HepG2 (cell line): ENCODE results near the gene CACNA1G. TPM values are rescaled to one million over a fixed set of nuclear protein-coding genes. Genes with fewer than 3 reads are reported as not detected.

Source experiments
- ATAC-seq: fragments of 200-7000 bp; cut with Tn5 transposase; 3 replicates; pipeline ENCODE4 v1.9.1; 2020; ENCODE audit warnings: mild to moderate bottlenecking, moderate library complexity
- BruUV-seq: library from RNA; stranded (reverse); fragments of 400-500 nt; replicated peaks from 2 replicates; lab custom pipeline; 2021; lab: Mats Ljungman, UMichigan
- CTCF ChIA-PET: fragments of 300-600 bp; formaldehyde crosslinking; extraction: SDS; loops from one replicate; lab custom pipeline; 2021; ENCODE audit warnings: low total read pairs, inconsistent platforms, low intra/inter-chr PET ratio; lab: Yijun Ruan, JAX
- POLR2A ChIA-PET: fragments of 350-600 bp; sonication (Branson Sonifier 250); formaldehyde crosslinking; loops from one replicate; lab custom pipeline; 2020; ENCODE audit warnings: antibody characterized with exemption, inconsistent platforms; lab: Yijun Ruan, JAX
- DNase-seq: peaks from one replicate; pipeline ENCODE4 v3.0.0-alpha.2; 2015; ENCODE audit warnings: low spot score
- FAIRE-seq: peaks from 3 replicates; lab custom pipeline; 2011; peaks lifted over from hg19 to GRCh38; lab: Jason Lieb, UNC
- H2AFZ ChIP-seq: one replicate; pipeline ENCODE4 v1.6.1; 2011; ENCODE audit warnings: low read length, inconsistent platforms
- H3K27ac ChIP-seq: fragments of 300-600 bp; 3 replicates; pipeline ENCODE4 v1.8.0; 2011; ENCODE audit warnings: mixed run types, mild to moderate bottlenecking, mixed read lengths, low read length, inconsistent platforms; ENCODE audit not compliant: insufficient read depth; ENCODE audit errors: extremely low read length
- H3K27me3 ChIP-seq, 2 experiments: fragments of 200-600 bp in 1 of 2; 2 replicates in 1 of 2; 3 replicates in 1 of 2; pipeline versions ENCODE4 v1.6.0 to v1.8.0; 2011; ENCODE audit warnings: low read length in 2 of 2, mild to moderate bottlenecking in 2 of 2, moderate library complexity in 2 of 2, inconsistent platforms in 1 of 2; ENCODE audit not compliant: insufficient read depth in 2 of 2, control insufficient read depth in 1 of 2
- H3K36me3 ChIP-seq, 2 experiments: fragments of 200-600 bp in 1 of 2; replicated peaks in 1 of 2; 2 replicates in 1 of 2; 3 replicates in 1 of 2; pipeline versions ENCODE4 v1.5.1 to v1.8.0; 2011; ENCODE audit warnings: low read length in 2 of 2, inconsistent platforms in 1 of 2; ENCODE audit not compliant: insufficient read depth in 2 of 2, control insufficient read depth in 1 of 2
- H3K4me1 ChIP-seq: 2 replicates; pipeline ENCODE4 v1.5.1; 2012; ENCODE audit warnings: low read length, inconsistent platforms; ENCODE audit not compliant: insufficient read depth
- H3K4me2 ChIP-seq: 2 replicates; pipeline ENCODE4 v1.6.0; 2011; ENCODE audit warnings: low read depth, low read length, inconsistent platforms
- H3K4me3 ChIP-seq, 3 experiments: fragments of 200-600 bp in 1 of 3; sonication (generic), shearing (Covaris generic) in 1 of 3; replicated peaks in 1 of 3; 2 replicates each; pipeline ENCODE4 v1.5.1; 2011 to 2016; ENCODE audit warnings: low read length in 3 of 3, inconsistent platforms in 2 of 3, low read depth in 2 of 3, mild to moderate bottlenecking in 2 of 3, control low read depth in 1 of 3, mixed read lengths in 1 of 3; ENCODE audit not compliant: insufficient read depth in 1 of 3
- H3K79me2 ChIP-seq: one replicate; pipeline ENCODE4 v1.6.1; 2011; ENCODE audit warnings: low read length, inconsistent platforms; ENCODE audit not compliant: insufficient read depth
- H3K9ac ChIP-seq: 2 replicates; pipeline ENCODE4 v1.6.0; 2011; ENCODE audit warnings: mild to moderate bottlenecking, low read depth, low read length, inconsistent platforms; ENCODE audit not compliant: insufficient read depth
- H3K9me3 ChIP-seq: 2 replicates; pipeline ENCODE4 v1.5.1; 2012; ENCODE audit warnings: mild to moderate bottlenecking, low read length
- H4K20me1 ChIP-seq: 2 replicates; pipeline ENCODE4 v1.6.0; 2011; ENCODE audit warnings: inconsistent platforms, mild to moderate bottlenecking, low read length, moderate library complexity; ENCODE audit not compliant: insufficient read depth
- FOXO1 ChIP-seq: sonication (generic); formaldehyde crosslinking; IDR thresholded peaks from 2 replicates; pipeline ENCODE4 v1.4.0; 2020; ENCODE audit warnings: missing genetic modification reagents
- SP4 ChIP-seq: sonication (generic); formaldehyde crosslinking; IDR thresholded peaks from 2 replicates; pipeline ENCODE4 v1.8.1; 2023; ENCODE audit warnings: mild to moderate bottlenecking, missing genetic modification reagents
- STAT5B ChIP-seq: sonication (generic); formaldehyde crosslinking; IDR thresholded peaks from 2 replicates; pipeline ENCODE4 v1.4.0; 2020; ENCODE audit warnings: missing genetic modification reagents
- TBX3 ChIP-seq: fragments of 450-650 bp; IDR thresholded peaks from 2 replicates; pipeline ENCODE4 v1.6.1; 2017; ENCODE audit warnings: antibody characterized with exemption, mild to moderate bottlenecking, inconsistent platforms, borderline replicate concordance
- ZNF749 ChIP-seq: sonication (generic); formaldehyde crosslinking; IDR thresholded peaks from 2 replicates; pipeline ENCODE4 v1.8.0; 2022; ENCODE audit warnings: mild to moderate bottlenecking, missing genetic modification reagents, moderate library complexity, borderline replicate concordance
- ZNF761 ChIP-seq: sonication (generic); formaldehyde crosslinking; conservative IDR thresholded peaks from 2 replicates; pipeline ENCODE4 v1.4.0; 2020; ENCODE audit warnings: mild to moderate bottlenecking, missing genetic modification reagents
- ZNF773 ChIP-seq: sonication (generic); formaldehyde crosslinking; IDR thresholded peaks from 2 replicates; pipeline ENCODE4 v1.4.0; 2020; ENCODE audit warnings: missing genetic modification reagents, borderline replicate concordance
- WGBS: methylation state at CpG from one replicate; pipeline ENCODE4 v1.1.6; 2017; ENCODE audit warnings: low lambda C conversion rate; 5-methylcytosine and 5-hydroxymethylcytosine counted together
- in situ Hi-C: cut with HindIII; loops from 2 replicates; pipeline ENCODE4 v1.10.0; 2017; ENCODE audit warnings: low pct_unique_long_range_greater_than_20kb; ENCODE audit not compliant: extremely low pct_ligation_motif_present
- intact Hi-C: fragments of 100-400 bp; cut with micrococcal nuclease; formaldehyde crosslinking; loops from one replicate; pipeline ENCODE4 v1.10.0; 2022; ENCODE audit not compliant: unreplicated experiment
- polyA plus RNA-seq, 8 experiments: library from polyadenylated mRNA; depleted of rRNA in 3 of 8; stranded (reverse) in 7 of 8; unstranded in 1 of 8; fragments of >200 nt; fragmentation: Illumina TruSeq in 4 of 8; extraction: Trizol in 4 of 8; gene quantifications; 2 replicates each; pipeline versions ENCODE4 v1.2.1 to v1.2.3, GENCODE V29; 2011 to 2016; ENCODE audit warnings: low read depth in 4 of 8, missing spikeins in 1 of 8, mixed read lengths in 1 of 8; ENCODE audit not compliant: insufficient read depth in 1 of 8
- total RNA-seq, 5 experiments: library from RNA; depleted of rRNA; stranded (reverse); fragments of >200 nt; fragmentation: Illumina TruSeq; extraction: Trizol; gene quantifications; 2 replicates each; pipeline ENCODE4 v1.2.3, GENCODE V29; 2016; ENCODE audit warnings: low read depth in 1 of 5
- TF ChIP-seq, protein P1 (sequence below): sonication (generic); formaldehyde crosslinking; conservative IDR thresholded peaks from 2 replicates; pipeline ENCODE4 v1.4.0; 2020; ENCODE audit warnings: missing genetic modification reagents
- TF ChIP-seq, protein P2 (sequence below): sonication (generic); formaldehyde crosslinking; IDR thresholded peaks from 2 replicates; pipeline ENCODE4 v1.4.0; 2020; ENCODE audit warnings: missing genetic modification reagents, borderline replicate concordance
- TF ChIP-seq, protein P3 (sequence below): sonication (generic); formaldehyde crosslinking; conservative IDR thresholded peaks from 2 replicates; pipeline ENCODE4 v1.4.0; 2020; ENCODE audit warnings: missing genetic modification reagents
- TF ChIP-seq, protein P4 (sequence below): sonication (generic); formaldehyde crosslinking; IDR thresholded peaks from 2 replicates; pipeline ENCODE4 v1.5.1; 2020; ENCODE audit warnings: mild to moderate bottlenecking, moderate library complexity, missing genetic modification reagents

Gene CACNA1G
- total and polyA plus RNA-seq, 2 of the 13 experiments (the other 11 are each of a cell fraction or from before 2014, with no cell fraction given): 0.02 TPM; not detected in 1

DNA sequence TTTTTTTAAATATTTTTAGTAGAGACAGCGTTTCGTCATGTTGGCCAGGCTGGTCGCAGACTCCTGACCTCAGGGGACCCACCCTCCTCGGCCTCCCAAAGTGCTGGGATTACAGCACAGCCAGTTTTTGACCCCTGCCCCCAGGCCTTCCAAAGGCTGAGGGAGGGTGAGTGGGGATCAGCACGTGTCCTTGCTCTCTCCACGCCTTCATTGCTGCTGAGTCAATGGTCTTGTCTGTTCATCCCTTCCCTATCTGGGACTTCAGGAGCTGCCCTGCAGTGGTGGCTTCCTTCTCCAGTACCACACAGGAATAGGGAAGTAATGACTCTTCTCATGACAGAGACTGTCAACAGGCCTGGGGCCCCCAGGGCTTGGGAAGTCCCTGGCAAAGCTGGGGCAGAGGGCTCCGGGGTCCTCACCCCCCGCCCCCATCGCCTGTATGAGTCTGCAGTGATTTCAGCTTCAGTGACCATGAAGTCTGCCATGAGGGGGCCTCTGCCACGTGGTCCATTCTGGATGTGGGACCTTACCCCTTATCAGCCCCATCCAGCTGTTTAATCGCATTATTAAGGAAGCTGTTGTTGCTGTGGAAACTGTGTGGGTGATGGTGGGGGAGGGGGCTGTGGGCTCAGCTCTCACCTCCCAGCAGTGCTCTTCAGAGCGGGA is 80.3 kb downstream of the CACNA1G start (continued):
- TF ChIP-seq, protein P1, sequence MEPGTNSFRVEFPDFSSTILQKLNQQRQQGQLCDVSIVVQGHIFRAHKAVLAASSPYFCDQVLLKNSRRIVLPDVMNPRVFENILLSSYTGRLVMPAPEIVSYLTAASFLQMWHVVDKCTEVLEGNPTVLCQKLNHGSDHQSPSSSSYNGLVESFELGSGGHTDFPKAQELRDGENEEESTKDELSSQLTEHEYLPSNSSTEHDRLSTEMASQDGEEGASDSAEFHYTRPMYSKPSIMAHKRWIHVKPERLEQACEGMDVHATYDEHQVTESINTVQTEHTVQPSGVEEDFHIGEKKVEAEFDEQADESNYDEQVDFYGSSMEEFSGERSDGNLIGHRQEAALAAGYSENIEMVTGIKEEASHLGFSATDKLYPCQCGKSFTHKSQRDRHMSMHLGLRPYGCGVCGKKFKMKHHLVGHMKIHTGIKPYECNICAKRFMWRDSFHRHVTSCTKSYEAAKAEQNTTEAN (CRISPR knock-in tag): no peak

DNA sequence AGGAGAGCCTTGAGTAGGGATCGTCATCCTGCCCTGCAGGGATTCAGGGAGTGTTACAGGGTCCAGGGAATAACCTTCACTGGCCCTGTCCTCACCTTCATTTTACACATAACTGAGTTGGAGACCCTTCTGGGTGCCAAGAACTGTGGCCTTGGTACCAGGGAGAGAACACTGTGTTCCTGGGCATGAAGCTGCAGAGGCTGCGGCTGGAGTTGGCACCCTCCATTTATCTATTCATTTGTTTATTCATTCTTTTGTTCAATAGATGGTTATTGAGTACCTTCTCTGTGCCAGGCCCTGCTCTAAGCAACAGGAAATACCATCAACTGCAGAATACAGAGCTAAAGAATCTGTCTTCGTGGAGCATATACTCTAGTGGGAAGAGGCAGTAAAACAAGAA is 80.8 kb downstream of the CACNA1G start:
- ATAC-seq (no peak), FAIRE-seq (no peak), DNase-seq (no peak)
- Histone ChIP-seq H3K4me2 (no peak overlapping the region), H3K9me3 (no peaks in the 10 kb centered on the region), H3K36me3 (0 out of 5 replicates have a peak, but pooled peaks cover 0 to 4% of the 10 kb centered on the region in 2 experiments), H3K27ac (peak overlapping the region; percentile 41), H3K4me3 (no peak overlapping the region), H3K4me1 (peaks cover 99% of the 10 kb centered on the region), H4K20me1 (no peaks in the 10 kb centered on the region), H2AFZ (no peak overlapping the region), H3K27me3 (no peaks in the 10 kb centered on the region), H3K79me2 (peaks cover 6% of the 10 kb centered on the region), H3K9ac (no peak overlapping the region)
- POLR2A ChIA-PET: interaction anchor here (1.0 to 19.8 kb wide), 5 partner anchors 11 to 78 kb away, joined by 3 to 839 read pairs (median 58); partner anchors contain the start of gene LUC7L3
- TF ChIP-seq, protein P2, sequence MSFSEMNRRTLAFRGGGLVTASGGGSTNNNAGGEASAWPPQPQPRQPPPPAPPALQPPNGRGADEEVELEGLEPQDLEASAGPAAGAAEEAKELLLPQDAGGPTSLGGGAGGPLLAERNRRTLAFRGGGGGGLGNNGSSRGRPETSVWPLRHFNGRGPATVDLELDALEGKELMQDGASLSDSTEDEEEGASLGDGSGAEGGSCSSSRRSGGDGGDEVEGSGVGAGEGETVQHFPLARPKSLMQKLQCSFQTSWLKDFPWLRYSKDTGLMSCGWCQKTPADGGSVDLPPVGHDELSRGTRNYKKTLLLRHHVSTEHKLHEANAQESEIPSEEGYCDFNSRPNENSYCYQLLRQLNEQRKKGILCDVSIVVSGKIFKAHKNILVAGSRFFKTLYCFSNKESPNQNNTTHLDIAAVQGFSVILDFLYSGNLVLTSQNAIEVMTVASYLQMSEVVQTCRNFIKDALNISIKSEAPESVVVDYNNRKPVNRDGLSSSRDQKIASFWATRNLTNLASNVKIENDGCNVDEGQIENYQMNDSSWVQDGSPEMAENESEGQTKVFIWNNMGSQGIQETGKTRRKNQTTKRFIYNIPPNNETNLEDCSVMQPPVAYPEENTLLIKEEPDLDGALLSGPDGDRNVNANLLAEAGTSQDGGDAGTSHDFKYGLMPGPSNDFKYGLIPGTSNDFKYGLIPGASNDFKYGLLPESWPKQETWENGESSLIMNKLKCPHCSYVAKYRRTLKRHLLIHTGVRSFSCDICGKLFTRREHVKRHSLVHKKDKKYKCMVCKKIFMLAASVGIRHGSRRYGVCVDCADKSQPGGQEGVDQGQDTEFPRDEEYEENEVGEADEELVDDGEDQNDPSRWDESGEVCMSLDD: no peak
- TF ChIP-seq SP4 (CRISPR knock-in tag) (0 out of 2 replicates have a peak, but pooled peaks have one; percentile 14), ZNF749 (CRISPR knock-in tag) (no peak), FOXO1 (CRISPR knock-in tag) (no peak), ZNF761 (CRISPR knock-in tag) (no peak), STAT5B (CRISPR knock-in tag) (no peak), TBX3 (no peak), ZNF773 (CRISPR knock-in tag) (no peak)
- TF ChIP-seq, protein P3, sequence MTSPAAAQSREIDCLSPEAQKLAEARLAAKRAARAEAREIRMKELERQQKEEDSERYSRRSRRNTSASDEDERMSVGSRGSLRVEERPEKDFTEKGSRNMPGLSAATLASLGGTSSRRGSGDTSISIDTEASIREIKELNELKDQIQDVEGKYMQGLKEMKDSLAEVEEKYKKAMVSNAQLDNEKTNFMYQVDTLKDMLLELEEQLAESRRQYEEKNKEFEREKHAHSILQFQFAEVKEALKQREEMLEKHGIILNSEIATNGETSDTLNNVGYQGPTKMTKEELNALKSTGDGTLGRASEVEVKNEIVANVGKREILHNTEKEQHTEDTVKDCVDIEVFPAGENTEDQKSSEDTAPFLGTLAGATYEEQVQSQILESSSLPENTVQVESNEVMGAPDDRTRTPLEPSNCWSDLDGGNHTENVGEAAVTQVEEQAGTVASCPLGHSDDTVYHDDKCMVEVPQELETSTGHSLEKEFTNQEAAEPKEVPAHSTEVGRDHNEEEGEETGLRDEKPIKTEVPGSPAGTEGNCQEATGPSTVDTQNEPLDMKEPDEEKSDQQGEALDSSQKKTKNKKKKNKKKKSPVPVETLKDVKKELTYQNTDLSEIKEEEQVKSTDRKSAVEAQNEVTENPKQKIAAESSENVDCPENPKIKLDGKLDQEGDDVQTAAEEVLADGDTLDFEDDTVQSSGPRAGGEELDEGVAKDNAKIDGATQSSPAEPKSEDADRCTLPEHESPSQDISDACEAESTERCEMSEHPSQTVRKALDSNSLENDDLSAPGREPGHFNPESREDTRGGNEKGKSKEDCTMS (CRISPR knock-in tag): no peak
- TF ChIP-seq, protein P4, sequence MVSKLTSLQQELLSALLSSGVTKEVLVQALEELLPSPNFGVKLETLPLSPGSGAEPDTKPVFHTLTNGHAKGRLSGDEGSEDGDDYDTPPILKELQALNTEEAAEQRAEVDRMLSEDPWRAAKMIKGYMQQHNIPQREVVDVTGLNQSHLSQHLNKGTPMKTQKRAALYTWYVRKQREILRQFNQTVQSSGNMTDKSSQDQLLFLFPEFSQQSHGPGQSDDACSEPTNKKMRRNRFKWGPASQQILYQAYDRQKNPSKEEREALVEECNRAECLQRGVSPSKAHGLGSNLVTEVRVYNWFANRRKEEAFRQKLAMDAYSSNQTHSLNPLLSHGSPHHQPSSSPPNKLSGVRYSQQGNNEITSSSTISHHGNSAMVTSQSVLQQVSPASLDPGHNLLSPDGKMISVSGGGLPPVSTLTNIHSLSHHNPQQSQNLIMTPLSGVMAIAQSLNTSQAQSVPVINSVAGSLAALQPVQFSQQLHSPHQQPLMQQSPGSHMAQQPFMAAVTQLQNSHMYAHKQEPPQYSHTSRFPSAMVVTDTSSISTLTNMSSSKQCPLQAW: peak; percentile 3; the same call in 1 of the 2 replicates
- CTCF ChIA-PET: no interaction called here
- in situ Hi-C loops: no loop called here
- whole genome bisulfite sequencing: 82% methylated on average over 3 of the region's 3 CpGs
- intact Hi-C loops: no loop called here
- no TSS peak for BruUV-seq
